NOMO-1 (cell line): ENCODE data around the gene KNOP1.

ENCODE experiments used
- DNase-seq, 2 experiments: peaks; one replicate each; lab custom pipeline; 2025; ENCODE audit not compliant: unreplicated experiment in 2 of 2; lab: John Stamatoyannopoulos, UW

KNOP1 gene

GRCh38 chr16:19717741-19718623 lies at the start of gene KNOP1, which contains the start of gene IQCK:
Gene KNOP1, minus strand, starts transcription at chr16:19718227. Its CDS starts 3,192 bp downstream, at chr16:19715035.
Gene IQCK, plus strand, starts transcription at chr16:19718271. Its CDS starts 36 bp downstream, at chr16:19718307.
- DNase-seq: peak; percentile 82 to 86

DNA sequence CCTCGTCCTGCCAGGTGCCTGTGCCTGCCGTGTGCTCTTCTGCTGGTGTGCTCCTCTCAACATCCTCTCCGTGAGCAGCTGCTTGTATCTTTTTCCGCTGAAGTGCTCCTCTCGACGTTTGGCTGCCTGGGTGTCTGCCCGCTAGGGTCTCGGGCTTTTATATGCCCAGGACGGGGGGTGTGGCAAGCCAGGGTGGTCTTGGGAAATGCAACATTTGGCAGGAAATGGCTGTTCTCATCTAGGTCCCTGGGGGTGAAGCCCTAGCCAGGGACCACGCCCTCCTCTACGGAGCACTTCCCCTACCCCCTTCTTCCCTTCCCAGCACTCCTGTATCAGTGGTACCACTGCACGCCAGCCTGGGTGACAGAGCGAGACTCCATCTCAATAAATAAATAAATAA lies 49.5 kb upstream of the KNOP1 start:
- no peak for DNase-seq

- DNase-seq: no peak
Measured at GRCh38 chr16:19766988-19767387, 49.0 kb upstream of the KNOP1 start.

DNA sequence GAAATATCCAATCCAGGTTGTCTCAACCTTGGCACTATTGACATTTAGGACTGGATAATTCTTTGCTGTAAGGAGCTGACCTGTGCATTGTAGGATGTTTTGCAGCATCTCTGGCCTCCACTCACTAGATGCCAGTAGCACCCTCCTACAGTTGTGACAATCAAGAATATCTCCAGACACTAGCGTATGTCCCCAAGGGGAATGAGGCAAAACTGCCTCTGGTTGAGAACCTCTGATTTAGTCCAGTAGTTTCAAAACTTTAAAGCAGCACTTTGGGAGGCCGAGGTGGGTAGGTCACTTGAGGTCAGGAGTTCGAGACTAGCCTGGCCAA lies 48.5 kb upstream of the KNOP1 start:
- DNase-seq: no peak

DNA sequence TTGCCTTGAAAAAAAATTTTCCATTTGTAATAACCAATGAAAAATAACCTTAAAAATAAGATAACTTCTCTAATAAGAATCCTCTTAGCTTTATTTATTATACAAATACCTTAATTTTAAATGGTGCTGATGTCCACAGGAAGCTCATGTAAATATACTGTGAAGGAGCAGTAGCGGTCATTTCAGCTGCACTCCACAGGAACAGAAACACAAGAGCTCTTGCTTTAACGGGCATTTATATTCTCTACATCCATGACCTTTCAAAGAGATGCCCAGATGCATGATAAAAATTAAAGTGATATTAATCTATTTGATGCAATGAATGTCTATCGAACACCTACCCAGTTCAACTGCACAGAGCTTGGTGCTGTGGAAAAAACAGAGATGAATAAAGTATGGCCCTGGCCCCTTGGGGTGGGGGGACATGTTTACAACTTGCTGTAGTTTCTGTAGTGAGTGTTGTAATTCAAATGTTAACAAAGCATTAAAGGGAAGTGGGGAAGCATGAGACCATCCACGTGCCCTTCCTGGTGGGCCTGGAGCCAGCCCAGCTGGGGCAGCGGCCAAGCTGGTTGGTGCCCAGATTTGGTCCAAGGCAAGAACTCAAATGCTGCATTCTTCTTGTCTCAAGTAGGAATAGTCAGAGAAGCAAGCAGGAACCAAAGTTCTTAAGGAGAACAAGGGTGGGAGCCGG lies 48.0 kb upstream of the KNOP1 start:
- no peak for DNase-seq

GRCh38 chr16:19760356-19761060 lies 42.5 kb upstream of the KNOP1 start:
- DNase-seq: no peak

GRCh38 chr16:19757762-19758595 lies 40.0 kb upstream of the KNOP1 start:
- peak; percentile 8 to 45 for DNase-seq

GRCh38 chr16:19757026-19757425 lies 39.0 kb upstream of the KNOP1 start:
- no peak for DNase-seq

DNA sequence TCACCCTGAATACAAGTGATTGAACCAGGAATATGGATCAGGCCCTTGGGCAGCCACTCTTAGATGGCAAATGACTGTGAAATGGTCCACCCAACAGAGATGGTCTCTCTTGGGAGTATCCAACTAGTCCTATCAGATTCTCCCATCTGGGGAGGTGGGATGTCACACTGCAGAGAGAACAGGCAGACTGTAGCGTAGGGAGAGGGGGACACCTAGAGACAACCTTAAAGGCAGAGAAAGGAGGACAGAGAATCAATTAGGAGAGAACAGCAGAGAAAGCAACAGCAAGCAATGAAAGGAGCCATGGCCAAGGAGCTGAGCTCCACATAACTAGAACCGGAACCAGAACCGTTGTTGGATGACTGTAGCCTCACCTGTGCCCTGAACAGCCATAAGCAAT lies 37.2 kb upstream of the KNOP1 start:
- no peak for DNase-seq

GRCh38 chr16:19754644-19755036 lies 36.6 kb upstream of the KNOP1 start:
- DNase-seq: no peak

DNA sequence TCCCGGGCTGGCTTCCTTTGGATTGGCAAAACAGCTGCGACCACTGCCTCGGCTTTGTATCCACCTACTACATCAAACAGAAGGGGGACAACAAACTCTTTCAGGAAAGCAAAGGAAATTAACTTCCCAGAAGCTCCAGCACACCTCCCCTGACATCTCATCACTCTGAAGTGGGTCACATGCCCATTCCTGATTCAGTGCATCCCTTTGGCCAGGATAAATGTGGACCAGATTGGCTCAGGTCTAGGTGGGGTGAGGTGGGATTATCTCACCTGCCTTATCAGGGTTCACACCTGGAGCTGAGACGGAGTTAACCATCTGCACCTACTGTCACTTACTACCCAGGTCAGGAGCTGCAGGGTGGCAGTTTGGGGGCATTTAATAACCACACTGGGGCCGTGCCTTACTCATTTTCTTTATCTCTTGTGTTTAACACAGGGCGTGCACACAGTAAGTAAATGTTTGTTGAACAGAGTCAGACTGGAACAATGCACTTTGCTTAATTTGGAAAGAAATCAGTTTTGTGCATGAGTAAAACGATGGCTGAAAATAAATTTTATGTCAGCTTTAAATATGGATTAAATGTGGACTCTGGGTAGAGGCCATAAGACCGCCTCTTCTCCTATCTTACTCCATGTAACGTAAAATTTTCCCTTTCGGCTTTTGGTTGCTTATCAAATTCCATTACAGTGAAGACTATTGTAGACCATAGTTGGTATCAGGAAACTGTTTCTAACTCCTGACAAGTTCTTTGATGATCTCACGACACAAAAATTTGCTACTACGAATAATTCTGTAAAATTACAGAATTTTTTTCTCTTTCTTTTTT lies 36.0 kb upstream of the KNOP1 start:
- DNase-seq: no peak

- DNase-seq: no peak
Measured at GRCh38 chr16:19751478-19752385, 33.7 kb upstream of the KNOP1 start.

- DNase-seq: no peak
Measured at GRCh38 chr16:19749571-19750080, 31.6 kb upstream of the KNOP1 start.

GRCh38 chr16:19748389-19749168 lies 30.6 kb upstream of the KNOP1 start:
- DNase-seq: no peak

DNA sequence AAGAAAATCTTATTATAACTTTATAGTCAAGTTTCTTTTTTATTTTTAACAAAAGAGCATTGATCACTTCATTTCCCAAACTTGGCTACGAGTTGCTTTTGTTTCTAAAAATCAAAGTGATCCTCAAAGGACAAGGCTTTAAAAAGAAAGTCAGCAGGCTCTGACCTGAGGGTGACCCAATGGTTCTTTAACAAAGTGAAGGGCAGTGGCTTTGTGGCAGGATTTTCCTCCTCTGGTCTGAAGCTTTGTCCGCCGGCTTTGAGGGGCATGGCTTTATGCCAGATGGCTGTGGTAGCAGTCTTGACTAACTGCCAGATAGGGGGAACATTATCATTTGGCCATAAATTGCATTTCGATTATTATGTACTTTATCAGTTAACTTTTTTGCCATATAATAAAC lies 28.5 kb upstream of the KNOP1 start:
- DNase-seq: no peak

GRCh38 chr16:19745286-19746010 lies 27.4 kb upstream of the KNOP1 start:
- no peak for DNase-seq

- no peak for DNase-seq
Measured at GRCh38 chr16:19744670-19745069, 26.6 kb upstream of the KNOP1 start.
